WTC11 (cell line): ENCODE data around the gene NELL1. TPM values are rescaled to one million over a fixed set of nuclear protein-coding genes. Genes with fewer than 3 reads are reported as not detected.

Experiments
- ATAC-seq: fragments of 200-7000 bp; cut with Tn5 transposase; 2 replicates; pipeline ENCODE4 v1.10.0; 2021; ENCODE audit warnings: mild to moderate bottlenecking, moderate library complexity
- CTCF ChIA-PET: fragments of 300-600 bp; sonication (Branson Sonifier 250); formaldehyde crosslinking; loops from one replicate; lab custom pipeline; 2021; ENCODE audit warnings: antibody characterized with exemption; lab: Charles Lee
- POLR2A ChIA-PET: fragments of 350-600 bp; sonication (Branson Sonifier 250); formaldehyde crosslinking; loops from one replicate; lab custom pipeline; 2021; ENCODE audit warnings: antibody characterized with exemption; lab: Charles Lee
- DNase-seq: peaks from one replicate; pipeline ENCODE4 v3.0.0; 2021; ENCODE audit warnings: low spot score
- H3K27ac Mint-ChIP-seq: 2 replicates; pipeline ENCODE4 v1.8.0; 2021; ENCODE audit warnings: mixed read lengths
- H3K27me3 Mint-ChIP-seq: 2 replicates; pipeline ENCODE4 v1.8.0; 2021; ENCODE audit warnings: low read depth, mild to moderate bottlenecking, moderate library complexity, mixed read lengths
- H3K36me3 Mint-ChIP-seq: 2 replicates; pipeline ENCODE4 v1.8.0; 2021; ENCODE audit warnings: mixed read lengths
- H3K4me1 Mint-ChIP-seq: 2 replicates; pipeline ENCODE4 v1.8.0; 2022; ENCODE audit warnings: mixed read lengths
- H3K4me3 Mint-ChIP-seq: 2 replicates; pipeline ENCODE4 v1.8.0; 2021; ENCODE audit warnings: mild to moderate bottlenecking, moderate library complexity, mixed read lengths
- H3K9me3 Mint-ChIP-seq: 2 replicates; pipeline ENCODE4 v1.8.0; 2021; ENCODE audit warnings: mixed read lengths
- FOXP4 ChIP-seq: sonication (generic); formaldehyde crosslinking; IDR thresholded peaks from 2 replicates; pipeline ENCODE4 v1.8.0; 2022; ENCODE audit warnings: mild to moderate bottlenecking, missing genetic modification reagents
- HMGA2 ChIP-seq: fragments of 250-450 bp; sonication (Bioruptor Pico); IDR thresholded peaks from 2 replicates; pipeline ENCODE4 v1.4.0; 2021; ENCODE audit warnings: mild to moderate bottlenecking, moderate library complexity
- MXD4 ChIP-seq: fragments of 250-450 bp; sonication (Bioruptor Pico); IDR thresholded peaks from 2 replicates; pipeline ENCODE4 v1.8.0; 2021; ENCODE audit warnings: mild to moderate bottlenecking, moderate library complexity, borderline replicate concordance
- MYBL2 ChIP-seq: sonication (generic); formaldehyde crosslinking; IDR thresholded peaks from 2 replicates; pipeline ENCODE4 v1.8.1; 2023; ENCODE audit warnings: mild to moderate bottlenecking, moderate library complexity, missing genetic modification reagents
- NFATC4 ChIP-seq: fragments of 250-450 bp; sonication (Bioruptor Pico); IDR thresholded peaks from 2 replicates; pipeline ENCODE4 v1.9.0; 2021; ENCODE audit warnings: mild to moderate bottlenecking
- NR2C2 ChIP-seq: sonication (generic); formaldehyde crosslinking; IDR thresholded peaks from 2 replicates; pipeline ENCODE4 v1.8.0; 2022; ENCODE audit warnings: mild to moderate bottlenecking, missing genetic modification reagents
- PREB ChIP-seq: sonication (generic); formaldehyde crosslinking; IDR thresholded peaks from 2 replicates; pipeline ENCODE4 v1.8.1; 2022; ENCODE audit warnings: mild to moderate bottlenecking, missing genetic modification reagents, moderate library complexity, borderline replicate concordance
- RORB ChIP-seq: fragments of 250-450 bp; sonication (Bioruptor Pico); IDR thresholded peaks from 2 replicates; pipeline ENCODE4 v1.9.0; 2021; ENCODE audit warnings: mild to moderate bottlenecking
- SMAD3 ChIP-seq: sonication (generic); formaldehyde crosslinking; IDR thresholded peaks from 2 replicates; pipeline ENCODE4 v1.8.0; 2022; ENCODE audit warnings: missing genetic modification reagents, mild to moderate bottlenecking, borderline replicate concordance
- SMAD4 ChIP-seq: sonication (generic); formaldehyde crosslinking; IDR thresholded peaks from 2 replicates; pipeline ENCODE4 v1.8.0; 2022; ENCODE audit warnings: mild to moderate bottlenecking, missing genetic modification reagents
- SOX15 ChIP-seq: fragments of 250-450 bp; sonication (Bioruptor Pico); IDR thresholded peaks from 2 replicates; pipeline ENCODE4 v1.9.0; 2021; ENCODE audit warnings: mild to moderate bottlenecking
- ZNF219 ChIP-seq: sonication (generic); formaldehyde crosslinking; IDR thresholded peaks from 2 replicates; pipeline ENCODE4 v1.8.0; 2023; ENCODE audit warnings: missing genetic modification reagents, mild to moderate bottlenecking, borderline replicate concordance
- total RNA-seq: library from RNA; stranded (reverse); gene quantifications from 3 replicates; pipeline ENCODE4 v1.2.3, GENCODE V29; 2021
- TF ChIP-seq, protein P1 (sequence below): fragments of 250-450 bp; sonication (Bioruptor Pico); IDR thresholded peaks from 2 replicates; pipeline ENCODE4 v1.9.0; 2021; ENCODE audit warnings: mild to moderate bottlenecking
- TF ChIP-seq, protein P2 (sequence below): sonication (generic); formaldehyde crosslinking; IDR thresholded peaks from 2 replicates; pipeline ENCODE4 v1.8.1; 2022; ENCODE audit warnings: low read depth, mild to moderate bottlenecking, moderate library complexity, missing genetic modification reagents, borderline replicate concordance
- TF ChIP-seq, protein P3 (sequence below): sonication (generic); formaldehyde crosslinking; IDR thresholded peaks from 2 replicates; pipeline ENCODE4 v1.8.1; 2023; ENCODE audit warnings: mild to moderate bottlenecking, missing genetic modification reagents, borderline replicate concordance

Gene NELL1
- total RNA-seq, 1 experiment from 2014 or later: 1.8 TPM

GRCh38 chr11:21475276-21475675, 805.9 kb downstream of the NELL1 start (continued):
- TF ChIP-seq SMAD4 (CRISPR knock-in tag): no peak
- no peak for TF ChIP-seq RORB (CRISPR knock-in tag)
- no peak for TF ChIP-seq SMAD3 (CRISPR knock-in tag)
- TF ChIP-seq, protein P1, sequence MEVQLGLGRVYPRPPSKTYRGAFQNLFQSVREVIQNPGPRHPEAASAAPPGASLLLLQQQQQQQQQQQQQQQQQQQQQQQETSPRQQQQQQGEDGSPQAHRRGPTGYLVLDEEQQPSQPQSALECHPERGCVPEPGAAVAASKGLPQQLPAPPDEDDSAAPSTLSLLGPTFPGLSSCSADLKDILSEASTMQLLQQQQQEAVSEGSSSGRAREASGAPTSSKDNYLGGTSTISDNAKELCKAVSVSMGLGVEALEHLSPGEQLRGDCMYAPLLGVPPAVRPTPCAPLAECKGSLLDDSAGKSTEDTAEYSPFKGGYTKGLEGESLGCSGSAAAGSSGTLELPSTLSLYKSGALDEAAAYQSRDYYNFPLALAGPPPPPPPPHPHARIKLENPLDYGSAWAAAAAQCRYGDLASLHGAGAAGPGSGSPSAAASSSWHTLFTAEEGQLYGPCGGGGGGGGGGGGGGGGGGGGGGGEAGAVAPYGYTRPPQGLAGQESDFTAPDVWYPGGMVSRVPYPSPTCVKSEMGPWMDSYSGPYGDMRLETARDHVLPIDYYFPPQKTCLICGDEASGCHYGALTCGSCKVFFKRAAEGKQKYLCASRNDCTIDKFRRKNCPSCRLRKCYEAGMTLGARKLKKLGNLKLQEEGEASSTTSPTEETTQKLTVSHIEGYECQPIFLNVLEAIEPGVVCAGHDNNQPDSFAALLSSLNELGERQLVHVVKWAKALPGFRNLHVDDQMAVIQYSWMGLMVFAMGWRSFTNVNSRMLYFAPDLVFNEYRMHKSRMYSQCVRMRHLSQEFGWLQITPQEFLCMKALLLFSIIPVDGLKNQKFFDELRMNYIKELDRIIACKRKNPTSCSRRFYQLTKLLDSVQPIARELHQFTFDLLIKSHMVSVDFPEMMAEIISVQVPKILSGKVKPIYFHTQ (CRISPR knock-in tag): no peak
- TF ChIP-seq HMGA2 (CRISPR knock-in tag): no peak
- no peak for TF ChIP-seq NR2C2 (CRISPR knock-in tag)
- no peak for TF ChIP-seq PREB
- TF ChIP-seq NFATC4 (CRISPR knock-in tag): no peak
- no peak for TF ChIP-seq FOXP4 (CRISPR knock-in tag)

GRCh38 chr11:21476588-21476987, 807.2 kb downstream of the NELL1 start:
- TF ChIP-seq, protein P2, sequence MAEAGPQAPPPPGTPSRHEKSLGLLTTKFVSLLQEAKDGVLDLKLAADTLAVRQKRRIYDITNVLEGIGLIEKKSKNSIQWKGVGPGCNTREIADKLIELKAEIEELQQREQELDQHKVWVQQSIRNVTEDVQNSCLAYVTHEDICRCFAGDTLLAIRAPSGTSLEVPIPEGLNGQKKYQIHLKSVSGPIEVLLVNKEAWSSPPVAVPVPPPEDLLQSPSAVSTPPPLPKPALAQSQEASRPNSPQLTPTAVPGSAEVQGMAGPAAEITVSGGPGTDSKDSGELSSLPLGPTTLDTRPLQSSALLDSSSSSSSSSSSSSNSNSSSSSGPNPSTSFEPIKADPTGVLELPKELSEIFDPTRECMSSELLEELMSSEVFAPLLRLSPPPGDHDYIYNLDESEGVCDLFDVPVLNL (CRISPR knock-in tag): no peak
- TF ChIP-seq ZNF219 (CRISPR knock-in tag) (no peak), MYBL2 (CRISPR knock-in tag) (no peak), MXD4 (CRISPR knock-in tag) (no peak), SOX15 (no peak)
- TF ChIP-seq, protein P3, sequence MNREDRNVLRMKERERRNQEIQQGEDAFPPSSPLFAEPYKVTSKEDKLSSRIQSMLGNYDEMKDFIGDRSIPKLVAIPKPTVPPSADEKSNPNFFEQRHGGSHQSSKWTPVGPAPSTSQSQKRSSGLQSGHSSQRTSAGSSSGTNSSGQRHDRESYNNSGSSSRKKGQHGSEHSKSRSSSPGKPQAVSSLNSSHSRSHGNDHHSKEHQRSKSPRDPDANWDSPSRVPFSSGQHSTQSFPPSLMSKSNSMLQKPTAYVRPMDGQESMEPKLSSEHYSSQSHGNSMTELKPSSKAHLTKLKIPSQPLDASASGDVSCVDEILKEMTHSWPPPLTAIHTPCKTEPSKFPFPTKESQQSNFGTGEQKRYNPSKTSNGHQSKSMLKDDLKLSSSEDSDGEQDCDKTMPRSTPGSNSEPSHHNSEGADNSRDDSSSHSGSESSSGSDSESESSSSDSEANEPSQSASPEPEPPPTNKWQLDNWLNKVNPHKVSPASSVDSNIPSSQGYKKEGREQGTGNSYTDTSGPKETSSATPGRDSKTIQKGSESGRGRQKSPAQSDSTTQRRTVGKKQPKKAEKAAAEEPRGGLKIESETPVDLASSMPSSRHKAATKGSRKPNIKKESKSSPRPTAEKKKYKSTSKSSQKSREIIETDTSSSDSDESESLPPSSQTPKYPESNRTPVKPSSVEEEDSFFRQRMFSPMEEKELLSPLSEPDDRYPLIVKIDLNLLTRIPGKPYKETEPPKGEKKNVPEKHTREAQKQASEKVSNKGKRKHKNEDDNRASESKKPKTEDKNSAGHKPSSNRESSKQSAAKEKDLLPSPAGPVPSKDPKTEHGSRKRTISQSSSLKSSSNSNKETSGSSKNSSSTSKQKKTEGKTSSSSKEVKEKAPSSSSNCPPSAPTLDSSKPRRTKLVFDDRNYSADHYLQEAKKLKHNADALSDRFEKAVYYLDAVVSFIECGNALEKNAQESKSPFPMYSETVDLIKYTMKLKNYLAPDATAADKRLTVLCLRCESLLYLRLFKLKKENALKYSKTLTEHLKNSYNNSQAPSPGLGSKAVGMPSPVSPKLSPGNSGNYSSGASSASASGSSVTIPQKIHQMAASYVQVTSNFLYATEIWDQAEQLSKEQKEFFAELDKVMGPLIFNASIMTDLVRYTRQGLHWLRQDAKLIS (CRISPR knock-in tag): no peak
- TF ChIP-seq, all 79 proteins: peak for 0
- H3K4me3 Mint-ChIP-seq: no peak overlapping the region; the same call in 1 of the 2 replicates
- ATAC-seq (peak; percentile 53), DNase-seq (no peak)
- CTCF ChIA-PET: no interaction called here
- POLR2A ChIA-PET: no interaction called here
- H3K36me3 Mint-ChIP-seq: no peaks in the 10 kb centered on the region
- 0 out of 2 replicates have a peak, but pooled peaks cover 3% of the 10 kb centered on the region for H3K9me3 Mint-ChIP-seq
- H3K4me1 Mint-ChIP-seq: peaks cover 18% of the 10 kb centered on the region
- H3K27ac Mint-ChIP-seq: peak overlapping the region; percentile 9
- H3K27me3 Mint-ChIP-seq: no peaks in the 10 kb centered on the region
